NCI-H748 (cell line): ENCODE results near the gene ZNF280A.
A peak's percentile ranks its signal among the peaks of the same experiment; 100 is the strongest.

Experiments
- DNase-seq: peaks from one replicate; lab custom pipeline; 2025; ENCODE audit not compliant: unreplicated experiment; lab: John Stamatoyannopoulos, UW

Gene ZNF280A, protein sequence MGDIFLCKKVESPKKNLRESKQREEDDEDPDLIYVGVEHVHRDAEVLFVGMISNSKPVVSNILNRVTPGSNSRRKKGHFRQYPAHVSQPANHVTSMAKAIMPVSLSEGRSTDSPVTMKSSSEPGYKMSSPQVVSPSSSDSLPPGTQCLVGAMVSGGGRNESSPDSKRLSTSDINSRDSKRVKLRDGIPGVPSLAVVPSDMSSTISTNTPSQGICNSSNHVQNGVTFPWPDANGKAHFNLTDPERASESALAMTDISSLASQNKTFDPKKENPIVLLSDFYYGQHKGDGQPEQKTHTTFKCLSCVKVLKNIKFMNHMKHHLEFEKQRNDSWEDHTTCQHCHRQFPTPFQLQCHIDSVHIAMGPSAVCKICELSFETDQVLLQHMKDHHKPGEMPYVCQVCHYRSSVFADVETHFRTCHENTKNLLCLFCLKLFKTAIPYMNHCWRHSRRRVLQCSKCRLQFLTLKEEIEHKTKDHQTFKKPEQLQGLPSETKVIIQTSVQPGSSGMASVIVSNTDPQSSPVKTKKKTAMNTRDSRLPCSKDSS

DNA sequence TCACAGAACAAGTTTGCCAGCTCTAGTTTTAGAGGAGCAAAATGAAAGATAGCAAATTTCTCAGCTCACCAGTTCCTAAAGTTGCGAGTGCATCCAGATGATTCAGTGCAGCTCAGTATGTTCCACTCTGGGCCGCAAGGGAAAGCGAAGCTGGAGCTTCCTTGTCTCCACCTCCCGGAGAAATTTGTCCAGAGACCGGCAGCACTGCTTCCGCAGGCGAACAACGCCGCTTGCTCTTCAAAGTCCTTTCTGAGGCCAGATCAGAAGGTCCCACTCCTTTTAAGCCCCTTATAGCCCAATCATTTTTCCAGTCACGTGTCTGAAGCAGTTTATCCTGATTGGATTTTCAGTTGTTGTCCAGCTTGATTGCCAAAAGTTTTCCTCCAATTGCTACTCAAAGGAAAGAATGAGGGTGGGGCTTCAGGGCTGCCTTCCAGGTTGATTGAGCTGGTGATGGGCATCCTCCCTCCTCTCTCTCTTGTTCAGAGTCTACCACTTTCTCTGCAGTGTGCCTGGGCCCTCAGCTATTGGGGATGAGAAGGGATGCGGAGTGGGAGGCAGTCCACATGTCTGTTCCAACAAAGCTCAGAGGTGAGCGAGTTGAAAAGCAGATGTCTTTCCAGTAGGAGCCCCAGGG is at the start of gene ZNF280A:
Gene ZNF280A (minus strand): TSS at position 251 of the 637 bp plus-strand sequence. CDS start 4,640 bp downstream, outside the sequence.
- no peak for DNase-seq

DNA sequence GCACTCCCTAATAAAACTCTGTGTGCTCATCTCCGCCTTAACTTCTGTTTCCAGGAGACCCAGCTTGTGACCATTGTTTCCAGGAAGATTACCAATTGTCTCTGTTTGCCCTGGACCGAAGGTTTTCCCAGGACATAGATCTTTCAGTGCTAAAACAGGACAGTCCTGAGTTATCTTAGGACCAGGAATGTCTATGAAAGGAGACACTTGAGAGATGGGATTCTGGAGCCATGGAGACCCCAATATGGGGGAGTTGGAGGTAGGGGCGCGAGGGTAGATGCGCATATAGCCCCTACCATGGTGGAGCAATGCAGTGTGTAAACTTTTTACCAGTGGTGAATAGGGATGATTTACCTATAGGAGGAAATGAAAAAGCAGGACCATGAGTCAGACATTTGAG is 49.1 kb upstream of the ZNF280A start:
- DNase-seq: no peak

DNA sequence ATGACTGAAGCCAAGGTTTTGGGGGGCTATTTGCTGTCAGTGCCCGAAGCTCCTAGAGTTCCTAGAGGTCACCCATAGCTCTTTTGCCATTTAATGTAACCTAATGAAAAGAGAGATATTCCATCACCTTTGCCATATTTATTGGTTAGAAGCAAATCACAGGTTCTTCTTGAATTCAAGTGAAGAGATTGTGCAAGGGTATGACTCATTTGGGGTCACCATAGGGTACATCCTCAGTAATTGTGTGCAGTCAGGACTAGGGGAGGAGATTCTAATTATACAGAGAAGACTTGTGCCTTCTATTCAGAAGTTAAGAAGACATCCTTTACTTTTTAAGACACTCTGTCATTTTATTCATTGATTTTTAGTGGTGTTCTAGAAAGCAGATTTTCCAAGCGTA is 45.9 kb upstream of the ZNF280A start:
- DNase-seq: no peak

DNA sequence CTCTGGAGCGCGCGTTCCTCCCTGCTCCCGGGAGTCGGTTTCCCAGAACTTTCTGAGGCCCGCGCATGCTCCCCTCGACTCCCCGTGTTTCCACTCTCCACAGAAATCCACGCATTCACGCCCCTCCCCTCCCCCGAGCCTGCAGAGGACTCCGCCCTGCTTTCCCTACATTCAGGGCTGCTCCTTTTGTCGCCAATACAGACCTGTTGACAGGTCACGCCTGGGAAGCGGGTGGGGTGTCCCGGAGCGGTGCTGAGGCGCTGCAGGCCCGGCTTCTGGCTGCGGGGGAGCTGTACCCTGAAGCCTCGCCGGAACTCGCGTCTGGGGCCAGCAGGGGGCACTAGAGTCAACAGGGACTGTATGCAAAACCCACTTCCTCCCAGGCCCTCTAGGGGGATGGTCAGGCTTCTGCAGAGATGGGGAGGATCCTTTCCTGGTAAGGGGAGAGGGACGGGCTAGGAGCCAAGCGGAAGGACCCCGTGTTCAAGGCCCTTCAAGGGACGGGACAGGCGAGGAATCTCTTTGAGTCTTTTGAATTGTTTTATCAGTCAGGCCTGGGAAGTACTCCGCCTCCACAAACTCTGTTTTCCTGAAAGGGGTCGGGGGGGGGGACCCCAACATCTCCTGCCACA is 39.0 kb upstream of the ZNF280A start, which contains the start of gene PRAME:
Gene PRAME (minus strand): TSS at position 294 of the 632 bp plus-strand sequence. CDS start 2,433 bp downstream, outside the sequence.
- DNase-seq: peak; percentile 81

DNA sequence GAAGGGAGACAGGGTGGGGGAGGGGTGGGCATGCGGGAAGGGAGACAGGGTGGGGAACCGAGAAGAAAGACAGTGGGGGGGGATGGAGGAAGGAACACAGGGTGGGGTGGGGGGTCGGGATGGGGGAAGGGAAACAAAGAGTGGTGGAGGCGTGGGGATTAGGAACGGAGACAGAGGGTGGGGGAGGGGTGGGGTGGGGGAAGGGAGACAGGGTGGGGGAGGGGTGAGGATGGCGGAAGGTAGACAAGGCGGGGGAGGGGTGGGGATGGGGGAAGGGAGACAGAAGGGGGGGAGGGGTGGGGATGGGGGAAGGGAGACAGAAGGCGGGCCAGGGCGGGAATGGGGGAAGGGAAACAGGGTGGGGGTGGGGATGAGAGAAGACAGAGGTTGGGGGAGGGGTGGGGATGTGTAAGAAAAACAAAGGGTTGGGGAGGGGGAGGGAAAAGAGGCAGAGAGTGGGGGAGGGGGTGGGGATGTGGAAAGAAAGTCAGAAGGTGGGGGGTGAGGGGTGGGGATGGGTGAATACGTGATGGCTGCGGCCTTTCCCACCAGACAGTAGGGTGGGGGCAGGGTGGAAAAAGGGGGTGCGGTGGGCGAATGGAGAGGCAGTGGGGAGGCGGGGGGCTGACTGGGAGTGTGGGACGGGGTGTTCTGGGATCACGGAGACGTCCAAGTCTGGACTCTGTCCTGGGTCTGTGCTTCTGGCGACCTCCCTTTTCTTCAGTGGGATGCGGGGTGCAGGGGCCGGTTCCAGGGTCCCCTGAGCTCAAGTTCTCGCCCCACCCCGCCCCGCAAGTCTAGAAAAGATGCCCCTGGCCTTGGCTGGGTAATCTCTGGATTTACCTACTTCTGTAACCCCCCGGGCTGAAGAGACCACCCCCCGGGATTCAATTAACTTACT is 38.3 kb upstream of the ZNF280A start:
- DNase-seq: peak; percentile 1

DNA sequence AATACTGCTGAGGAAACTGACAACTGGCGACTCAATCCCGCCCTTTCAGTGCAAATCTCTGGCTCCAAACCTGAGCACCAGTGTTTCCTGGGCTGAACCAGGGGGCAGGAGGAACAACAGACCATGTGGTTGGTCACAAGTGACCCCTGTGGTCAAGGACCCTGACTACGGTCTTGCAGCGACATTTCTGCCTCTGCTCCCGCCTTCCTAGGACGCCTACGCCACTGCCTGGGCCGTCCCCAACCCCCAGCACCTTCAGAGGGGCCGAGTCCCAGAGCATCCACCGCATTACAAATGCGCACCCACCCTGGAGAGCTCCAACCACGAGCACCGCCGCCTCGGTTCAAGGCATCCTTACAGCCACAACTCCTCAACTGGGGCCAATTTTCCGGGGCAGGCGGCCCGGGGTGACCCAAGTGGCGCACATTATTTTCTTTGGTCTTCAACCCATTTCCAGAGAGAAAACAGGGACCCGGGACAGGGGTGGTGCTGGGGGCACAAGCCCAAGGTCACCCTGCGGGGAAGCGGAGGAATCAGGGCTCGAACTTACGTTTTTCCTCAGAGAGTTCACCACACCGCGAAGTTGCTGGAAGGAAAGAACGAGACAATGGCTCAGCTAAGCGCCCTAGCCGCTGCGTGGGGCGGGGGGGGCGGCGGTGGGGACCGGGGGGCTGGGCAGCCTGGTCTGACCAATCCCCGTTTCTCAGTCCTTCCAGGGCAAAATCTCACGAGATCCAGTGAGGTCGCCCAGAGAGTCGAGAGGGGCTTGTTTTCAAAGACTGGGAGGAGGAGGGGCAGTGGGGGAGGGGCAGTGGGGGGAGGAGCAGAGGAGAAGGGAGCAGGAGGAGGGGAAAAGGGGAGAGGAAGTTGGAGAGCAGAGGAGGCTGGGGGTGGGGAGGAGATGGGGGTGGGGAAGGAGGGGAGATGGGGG is 37.2 kb upstream of the ZNF280A start:
- peak; percentile 26 for DNase-seq

DNA sequence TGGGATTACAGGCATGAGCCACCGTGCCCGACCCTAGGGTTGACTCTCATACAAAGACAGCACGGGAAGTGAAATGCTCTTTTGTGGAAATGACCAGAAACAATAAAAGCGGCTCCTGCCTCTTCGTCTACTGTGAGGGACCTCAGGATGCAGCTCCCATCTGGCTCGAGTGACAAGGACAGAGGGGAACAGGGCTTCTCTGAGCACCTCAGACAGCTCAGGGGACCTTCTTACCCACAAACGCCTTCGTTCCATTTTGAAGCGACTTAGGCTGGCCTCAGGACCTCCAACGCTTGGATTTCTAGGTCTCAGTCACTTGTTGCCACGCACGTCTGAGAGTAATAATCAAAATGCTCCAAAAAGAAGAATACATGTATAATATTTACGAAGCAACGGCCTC is 36.5 kb upstream of the ZNF280A start:
- no peak for DNase-seq

DNA sequence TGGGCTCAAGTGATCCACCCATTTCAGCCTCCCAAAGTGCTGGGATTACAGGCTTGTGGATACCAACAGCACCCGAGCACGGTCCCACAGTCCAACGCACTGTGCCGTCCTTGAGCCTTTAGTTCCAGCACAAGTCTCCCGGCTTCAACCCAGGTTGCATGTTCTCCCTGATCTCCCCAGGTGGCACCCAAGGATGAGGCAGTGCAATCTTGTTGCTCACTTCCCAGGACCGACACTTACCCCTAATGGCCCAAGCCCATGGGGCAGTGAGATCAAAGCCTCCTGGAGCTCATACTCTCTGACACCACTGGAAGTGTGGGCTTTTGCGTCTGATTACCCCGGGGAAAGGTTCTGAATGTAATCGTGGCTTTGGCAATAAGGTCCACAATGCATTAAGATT is 35.5 kb upstream of the ZNF280A start:
- no peak for DNase-seq

DNA sequence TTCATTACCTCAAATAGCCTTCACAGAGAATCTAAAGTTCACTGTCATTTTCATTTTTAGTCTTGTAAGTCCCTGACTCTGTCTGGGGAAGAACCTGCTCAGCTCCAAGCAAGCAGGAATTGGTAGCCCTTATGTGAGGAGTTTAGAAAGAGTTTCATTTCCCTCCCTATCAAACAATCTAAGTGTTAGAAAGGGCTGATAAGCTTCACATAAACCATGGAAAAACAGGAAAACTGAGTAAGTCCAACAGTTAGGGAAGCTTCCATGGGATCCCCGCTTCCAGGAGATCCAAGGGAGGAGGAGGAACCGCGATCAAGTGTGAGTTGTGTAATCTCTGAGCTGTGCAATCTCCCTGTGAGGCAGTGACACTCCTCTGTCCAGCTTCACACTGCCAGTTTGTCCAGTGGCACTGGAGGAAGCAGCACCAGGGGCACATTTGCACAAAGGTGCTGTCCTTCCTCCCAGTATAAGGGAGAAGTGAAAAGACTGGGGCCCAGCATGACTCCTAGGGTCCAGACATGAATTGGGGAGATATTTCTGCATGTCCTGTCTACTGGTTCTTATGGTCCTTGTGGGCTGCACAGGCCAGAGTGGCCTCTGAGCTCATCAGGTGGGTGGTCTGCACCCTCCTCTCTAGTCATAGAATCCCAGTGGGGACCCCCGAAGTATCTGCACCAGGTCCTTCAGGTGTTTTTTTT is 34.7 kb upstream of the ZNF280A start:
- no peak for DNase-seq

DNA sequence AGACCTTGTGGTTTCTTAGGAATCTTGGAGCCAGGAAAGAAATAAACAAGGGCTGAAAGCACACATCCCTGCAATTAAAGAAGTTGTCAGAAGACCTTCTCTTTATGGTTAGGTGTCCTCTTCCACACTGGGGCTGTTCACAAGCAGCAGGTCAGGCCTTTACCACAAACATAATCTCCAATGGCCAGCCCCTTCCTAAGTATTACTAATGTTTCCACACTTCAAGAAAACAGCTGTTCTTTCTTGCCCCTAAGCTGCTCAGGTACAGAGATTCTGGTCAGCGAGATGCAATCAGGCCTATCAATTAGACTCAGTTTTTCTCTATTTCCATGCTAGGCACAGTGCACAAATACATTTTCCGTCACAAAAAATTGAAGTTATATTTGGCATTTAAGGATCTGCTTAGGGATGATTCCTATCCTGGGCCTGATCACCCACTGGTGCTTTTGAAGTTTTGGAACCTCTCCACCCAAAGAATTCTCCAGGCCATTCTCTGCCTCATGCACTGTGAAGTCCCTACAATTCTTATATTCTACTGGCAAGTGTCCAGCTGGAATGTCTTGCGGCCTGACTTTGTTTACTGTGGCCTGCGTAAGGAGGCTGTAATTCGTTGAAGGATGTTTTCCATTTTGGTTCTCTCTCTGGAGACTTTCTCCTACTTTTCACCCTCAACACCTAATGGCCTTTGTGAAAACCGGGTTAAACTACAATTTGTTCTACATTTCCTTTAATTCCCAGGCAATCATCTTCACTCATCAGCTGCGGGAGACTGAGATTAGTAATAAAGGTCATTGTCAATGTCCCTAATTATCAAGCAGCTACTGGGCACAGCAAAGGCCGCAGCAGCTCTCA is 33.9 kb upstream of the ZNF280A start:
- no peak for DNase-seq

DNA sequence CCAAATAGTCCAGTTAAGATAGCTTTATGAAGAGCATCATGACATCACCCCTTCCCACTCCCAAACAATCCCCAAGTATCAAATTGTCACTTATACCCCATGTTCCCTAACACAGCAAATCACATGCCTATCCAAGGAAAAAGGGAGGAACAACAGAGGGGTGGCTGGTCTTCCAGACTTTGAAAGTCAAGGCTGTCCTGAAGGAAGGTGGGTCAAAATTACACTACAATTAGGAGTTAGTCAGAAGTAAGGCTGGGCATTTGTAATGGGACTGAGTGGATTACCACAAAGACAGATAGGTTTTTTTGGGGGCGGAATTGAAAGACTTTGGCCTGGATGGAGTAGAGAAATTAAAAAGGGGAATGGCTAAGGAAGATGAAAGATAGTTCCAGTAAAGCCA is 33.1 kb upstream of the ZNF280A start:
- no peak for DNase-seq

DNA sequence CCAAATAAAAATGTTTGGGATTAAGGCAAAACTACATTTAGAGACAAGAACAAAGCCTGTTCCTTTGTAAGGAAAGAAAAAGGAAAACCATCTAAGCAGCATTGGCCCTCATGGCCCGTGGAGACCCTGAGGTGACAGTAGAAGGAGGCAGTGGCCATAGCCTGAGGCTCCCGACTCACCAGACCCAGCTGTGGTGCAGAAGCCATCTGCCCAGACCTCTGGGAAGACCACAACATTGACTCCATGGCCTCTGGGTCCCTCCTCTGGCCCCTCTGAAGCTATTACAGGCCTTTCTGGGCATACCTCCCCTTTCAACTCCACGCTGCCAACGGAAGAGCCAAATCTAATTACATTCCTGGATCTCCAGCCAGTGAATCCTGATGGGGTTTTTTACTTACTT is 32.6 kb upstream of the ZNF280A start:
- no peak for DNase-seq

DNA sequence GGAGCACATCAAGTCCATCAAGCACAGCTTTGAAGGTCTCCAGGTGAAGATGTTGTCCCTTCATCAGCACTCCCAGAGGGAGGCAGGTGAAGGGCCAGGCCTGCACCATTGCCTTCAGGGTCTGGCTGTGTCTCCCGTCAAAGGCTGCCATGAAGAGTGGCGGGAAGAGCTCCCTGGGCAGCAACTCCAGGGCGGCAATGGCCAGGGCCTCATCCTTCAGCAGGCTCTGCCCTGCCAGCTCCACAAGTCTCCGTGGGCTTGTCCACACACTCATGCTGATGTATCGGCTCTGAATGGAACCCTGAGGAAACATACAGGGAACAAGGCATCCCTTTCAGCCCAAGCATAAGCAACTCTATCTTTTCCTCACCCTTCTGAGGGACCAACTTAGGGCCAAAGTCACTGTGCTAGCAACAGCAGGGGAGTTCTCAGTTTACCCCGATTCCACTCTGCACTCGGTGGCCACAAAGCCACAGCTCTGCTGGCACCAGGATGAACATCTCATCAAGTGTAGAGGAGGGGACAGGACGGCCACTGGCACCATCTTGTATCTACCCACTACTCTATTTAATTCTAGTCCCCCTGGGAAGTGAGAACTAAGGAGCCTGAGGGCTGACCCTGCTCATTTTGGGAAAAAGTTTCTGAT is 30.8 kb upstream of the ZNF280A start:
- DNase-seq: no peak

DNA sequence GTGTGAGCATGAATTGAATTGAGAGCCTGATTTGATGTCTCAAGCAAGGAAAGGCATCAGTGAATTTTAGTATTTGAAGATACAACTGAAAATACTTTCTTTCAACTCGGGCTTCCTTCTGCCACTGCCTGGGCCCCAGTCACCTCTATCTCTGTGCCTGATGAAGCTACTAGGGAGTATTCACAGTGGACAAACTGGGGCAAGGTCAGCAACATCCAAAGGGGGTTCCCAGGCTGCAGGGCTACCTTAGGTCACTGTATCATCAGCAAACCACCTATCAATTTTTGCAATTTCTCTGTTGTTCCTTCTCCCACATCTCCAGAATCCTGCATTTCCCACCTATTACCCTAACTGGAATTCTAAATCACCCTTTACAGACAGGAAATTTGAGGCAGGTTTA is 28.8 kb upstream of the ZNF280A start:
- no peak for DNase-seq

DNA sequence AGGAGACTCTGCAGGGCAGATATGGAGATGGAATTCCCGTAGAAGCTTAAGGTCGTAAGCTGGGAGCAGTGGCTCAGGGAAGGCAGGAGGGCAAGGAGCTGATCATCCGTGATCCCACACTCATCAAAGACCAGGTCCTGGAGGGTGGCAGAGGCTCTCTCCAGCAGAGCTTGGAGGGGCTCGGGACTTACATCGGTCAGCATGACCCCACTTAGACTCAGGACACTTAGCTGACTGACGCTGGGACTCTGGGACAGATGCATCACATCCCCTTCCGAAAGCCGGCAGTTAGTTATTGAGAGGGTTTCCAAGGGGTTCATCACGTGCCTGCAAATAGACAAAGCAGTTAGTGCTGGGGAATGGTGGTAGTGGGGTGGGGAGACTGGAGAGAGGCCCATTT is 28.2 kb upstream of the ZNF280A start:
- DNase-seq: no peak

DNA sequence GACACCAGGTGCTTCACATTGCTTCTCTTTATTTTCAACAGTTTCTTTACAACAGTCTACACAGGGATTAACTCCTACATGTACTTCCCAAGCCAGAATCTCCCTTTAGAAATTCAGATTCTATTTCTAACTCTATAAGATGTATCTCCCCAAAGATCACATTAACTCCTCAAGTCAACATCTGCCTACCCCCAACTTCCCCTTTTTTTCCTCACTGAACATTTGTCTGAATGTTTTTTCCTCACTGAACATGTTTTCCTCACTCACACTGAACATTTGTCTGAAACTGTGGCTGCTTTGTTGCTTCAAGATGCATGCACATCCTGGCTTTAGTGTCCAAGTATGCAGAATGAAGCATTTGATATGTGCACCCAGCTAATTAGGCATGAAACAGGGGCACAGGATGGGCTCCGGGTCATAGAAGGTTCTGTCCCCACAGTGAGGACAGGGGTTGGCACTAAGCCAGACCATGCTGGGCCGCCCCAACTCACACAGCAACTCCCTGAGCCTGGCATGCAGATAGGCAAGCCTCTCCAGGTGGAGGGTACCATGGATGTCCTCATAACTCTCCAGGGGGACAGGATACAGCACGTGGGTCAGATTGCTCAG is 27.7 kb upstream of the ZNF280A start:
- no peak for DNase-seq

DNA sequence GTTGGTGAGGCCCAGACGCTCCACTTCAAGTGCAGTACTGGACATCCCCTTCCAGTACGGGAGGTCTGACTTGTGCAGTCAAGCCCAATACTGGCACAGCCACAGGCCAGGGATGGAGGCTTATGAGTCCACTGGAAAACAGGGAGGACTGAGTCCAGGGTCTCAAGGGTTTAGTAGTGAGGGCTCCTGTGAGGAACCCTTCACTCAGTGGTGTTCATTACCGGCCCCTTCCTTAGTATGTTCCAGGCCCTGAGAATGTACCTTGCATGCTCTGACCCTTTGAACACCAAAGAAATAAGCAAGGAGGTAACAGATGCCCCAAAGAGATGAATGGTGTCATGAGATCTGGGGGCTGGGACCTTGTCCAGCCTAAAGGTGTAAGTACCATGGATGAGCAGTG is 27.2 kb upstream of the ZNF280A start:
- no peak for DNase-seq
